HG02759 (cell line): ENCODE results near the gene PSG7.
"Not testable (repeated sequence)": the region's sequence is repeated elsewhere in the genome, so short reads cannot be mapped to it uniquely, and the experiment has no call there.

Experiments used
- ATAC-seq: cut with Tn5 transposase; IDR thresholded peaks from one replicate; pipeline ENCODE4 v1.9.1; 2021; ENCODE audit warnings: mild to moderate bottlenecking, moderate library complexity; ENCODE audit not compliant: unreplicated experiment

Gene PSG7

DNA sequence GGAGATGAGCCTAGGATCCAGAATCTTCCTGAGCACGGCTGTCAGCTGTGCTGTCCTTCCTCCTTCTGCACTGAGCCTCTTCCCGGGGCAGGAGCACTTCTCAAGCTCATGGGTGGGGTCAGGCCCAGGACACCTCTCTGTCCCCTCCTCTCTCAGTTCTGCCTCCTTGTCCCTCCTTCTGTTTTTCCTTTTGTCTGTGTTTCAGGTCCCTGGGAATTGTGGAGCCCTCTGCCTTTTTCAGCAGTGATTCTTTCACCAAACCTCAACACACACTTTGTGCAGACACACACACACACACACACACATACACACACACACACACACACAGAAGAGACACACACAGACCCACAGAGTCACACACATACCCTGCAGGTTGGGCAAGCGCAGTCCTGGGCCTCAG is at the start of gene PSG7:
Gene PSG7, minus strand, starts transcription at position 101 of the 400 bp plus-strand sequence. CDS start 131 bp downstream, outside the sequence.
- not testable (repeated sequence) for ATAC-seq

DNA sequence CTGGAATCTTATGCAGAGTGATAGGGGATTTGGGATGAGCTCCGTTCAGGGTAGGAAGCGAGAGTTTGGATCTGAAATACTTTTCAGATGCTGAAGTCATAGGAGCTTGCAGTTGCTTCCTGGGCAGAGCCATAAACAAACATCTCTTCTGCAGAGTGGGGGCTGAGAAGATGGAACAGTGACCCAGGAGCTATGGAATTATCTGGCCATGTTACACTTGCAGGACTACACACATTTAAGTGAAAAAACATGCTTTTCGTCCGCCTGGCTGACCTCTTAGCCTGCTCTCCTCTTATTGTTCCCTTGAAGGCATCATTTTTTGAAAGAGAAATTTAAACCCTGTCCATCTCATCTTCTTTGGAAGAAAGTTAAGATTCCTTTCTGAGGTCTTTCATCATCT is 48.6 kb upstream of the PSG7 start:
- no peak for ATAC-seq

DNA sequence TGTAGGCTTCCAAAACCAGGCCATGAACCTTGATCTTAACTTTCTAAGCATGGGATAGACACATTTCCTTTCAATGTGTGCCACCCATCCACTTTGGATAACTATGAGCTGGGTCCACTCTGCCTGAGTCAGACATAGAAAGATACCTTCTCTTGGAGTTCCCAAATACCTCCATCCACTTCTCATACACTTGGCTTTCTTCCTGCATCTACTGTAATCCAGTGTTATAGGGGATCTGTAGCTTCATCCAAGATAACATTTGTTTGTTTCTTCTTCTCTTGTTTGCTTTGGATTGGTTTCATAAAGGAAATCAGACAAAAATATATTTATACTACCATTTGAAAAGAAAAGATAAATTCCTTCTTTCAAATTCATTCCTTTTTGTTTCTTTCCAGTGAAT is 45.1 kb upstream of the PSG7 start:
- ATAC-seq = not testable (repeated sequence)

DNA sequence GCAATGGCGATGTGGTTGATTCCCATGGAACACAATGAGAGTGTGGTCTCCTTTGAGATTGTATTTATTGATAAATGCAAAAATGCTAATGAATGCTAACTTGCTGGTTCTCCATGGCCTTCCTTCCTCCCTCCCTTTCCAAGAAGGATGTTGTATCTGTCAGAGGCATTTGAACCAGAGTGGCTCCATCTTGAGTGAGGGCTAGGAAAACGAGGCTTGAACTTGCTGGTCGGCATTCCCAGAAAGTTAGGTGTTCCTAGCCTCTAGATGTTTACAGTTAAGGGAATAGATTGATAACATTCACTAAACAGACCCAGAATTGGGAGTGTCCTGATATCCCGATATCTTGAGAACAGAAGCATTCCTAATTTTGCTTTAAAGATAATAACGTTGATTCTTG is 34.4 kb upstream of the PSG7 start:
- not testable (repeated sequence) for ATAC-seq

GRCh38 chr19:42965176-42965575 is 28.2 kb upstream of the PSG7 start:
- ATAC-seq = no peak

DNA sequence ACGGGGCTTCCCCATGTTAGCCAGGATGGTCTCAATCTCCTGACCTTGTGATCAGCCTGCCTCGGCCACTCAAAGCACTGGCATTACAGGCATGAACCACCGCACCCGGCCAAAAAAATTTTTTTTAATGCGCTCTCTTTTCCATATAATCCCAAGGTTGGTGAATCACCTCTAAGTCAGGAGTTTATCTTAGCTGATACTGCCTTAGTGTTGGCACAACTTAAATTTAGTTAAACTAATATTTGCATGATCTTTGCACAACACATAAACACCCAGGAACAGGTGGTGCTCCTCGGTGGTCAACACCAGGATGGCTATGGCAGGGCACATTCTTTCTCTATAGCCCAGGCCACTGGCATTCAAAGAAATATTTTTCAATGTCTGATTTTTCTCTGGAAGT is 24.1 kb upstream of the PSG7 start:
- ATAC-seq = no peak

DNA sequence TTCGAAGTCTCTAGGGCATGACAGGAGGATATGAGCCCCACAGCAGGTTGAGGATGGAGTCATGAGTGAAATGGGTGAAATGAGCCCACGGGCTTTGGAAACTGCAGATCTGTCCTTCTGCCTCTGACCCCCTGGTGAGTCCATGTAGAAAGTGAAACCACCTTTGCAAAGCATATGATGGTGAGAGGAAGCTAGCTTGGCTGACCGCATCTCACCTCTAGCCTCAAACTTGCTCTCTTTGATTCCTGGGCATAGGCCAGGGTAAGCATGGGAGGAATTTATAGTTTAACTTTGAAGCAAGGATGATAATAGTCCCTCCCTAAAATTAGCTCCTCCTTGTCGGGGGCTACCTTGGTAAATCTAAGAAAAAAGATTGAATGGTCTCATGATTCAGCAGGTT is 15.1 kb upstream of the PSG7 start:
- ATAC-seq = not testable (repeated sequence)

- not testable (repeated sequence) for ATAC-seq
These were observed 14.5 kb upstream of the PSG7 start for GRCh38 chr19:42951476-42951875.

DNA sequence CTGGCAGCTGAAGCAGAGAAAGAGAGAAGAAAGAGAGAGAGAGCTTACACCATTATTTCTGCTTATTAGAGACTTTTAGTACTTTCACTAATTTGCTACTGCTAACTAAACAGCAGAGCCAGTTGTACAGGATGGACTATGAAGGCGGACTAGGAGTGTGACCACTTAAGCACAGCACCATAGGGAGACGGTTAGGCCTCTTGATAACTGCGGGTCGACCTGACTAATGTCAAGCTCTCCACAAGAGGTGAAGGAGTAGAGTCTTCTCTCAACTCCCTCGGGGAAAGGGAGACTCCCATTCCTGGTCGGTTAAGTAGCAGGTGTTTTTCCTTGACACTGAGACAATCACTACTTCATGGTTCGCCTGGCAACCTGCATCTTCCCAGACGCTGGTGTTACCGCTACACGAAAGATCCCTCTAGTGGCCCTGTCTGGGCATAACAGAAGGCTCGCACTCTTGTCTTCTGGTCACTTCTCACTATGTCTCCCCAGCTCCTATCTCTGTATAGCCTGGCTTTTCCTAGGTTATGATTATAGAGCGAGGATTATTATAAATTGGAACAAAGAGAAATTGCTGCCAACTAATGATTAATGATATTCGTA is 5.3 kb upstream of the PSG7 start:
- no peak for ATAC-seq

DNA sequence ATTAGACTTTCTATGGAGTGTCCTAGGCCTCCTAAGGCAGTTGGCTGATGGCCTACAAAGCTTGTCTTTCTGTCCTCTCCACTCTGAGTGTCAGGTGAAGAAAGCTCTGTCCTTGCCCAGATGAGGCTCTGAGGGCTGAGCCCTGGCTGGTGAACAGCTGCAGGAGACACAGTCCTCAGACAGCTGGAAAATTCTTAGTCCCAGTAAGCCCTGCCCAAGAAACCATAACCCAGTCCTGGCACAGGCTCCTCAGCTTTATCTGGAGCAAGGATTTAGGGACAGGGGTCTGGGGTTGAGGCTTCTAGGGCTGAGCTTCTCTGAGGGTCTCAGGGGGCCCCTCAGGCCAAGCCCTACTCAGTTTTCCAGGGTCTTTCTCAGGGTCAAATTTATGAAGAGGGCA is 2.3 kb downstream of the PSG7 start:
- not testable (repeated sequence) for ATAC-seq

DNA sequence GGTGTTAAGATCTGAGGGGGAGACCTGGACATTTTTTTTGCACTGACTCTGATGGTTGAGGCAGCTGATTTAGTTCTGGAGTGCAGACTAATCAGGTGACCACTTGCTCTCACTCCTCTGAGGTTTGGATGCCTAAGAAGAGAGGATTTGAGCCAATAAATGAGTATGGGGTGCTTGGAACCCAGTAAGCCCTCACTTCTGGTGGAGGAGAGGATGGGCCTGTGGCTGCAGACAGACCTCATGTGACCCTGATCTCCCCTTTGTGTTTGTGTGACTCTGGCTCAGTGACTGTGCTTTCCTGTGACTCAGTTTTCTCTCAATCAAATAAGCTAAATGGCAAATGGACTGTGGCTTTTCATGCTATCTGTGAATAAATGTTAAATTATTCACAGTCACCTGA is 2.8 kb downstream of the PSG7 start:
- ATAC-seq = not testable (repeated sequence)

GRCh38 chr19:42933412-42933811 is 3.6 kb downstream of the PSG7 start:
- ATAC-seq = not testable (repeated sequence)

GRCh38 chr19:42932485-42933101 is 4.4 kb downstream of the PSG7 start:
- ATAC-seq = not testable (repeated sequence)

DNA sequence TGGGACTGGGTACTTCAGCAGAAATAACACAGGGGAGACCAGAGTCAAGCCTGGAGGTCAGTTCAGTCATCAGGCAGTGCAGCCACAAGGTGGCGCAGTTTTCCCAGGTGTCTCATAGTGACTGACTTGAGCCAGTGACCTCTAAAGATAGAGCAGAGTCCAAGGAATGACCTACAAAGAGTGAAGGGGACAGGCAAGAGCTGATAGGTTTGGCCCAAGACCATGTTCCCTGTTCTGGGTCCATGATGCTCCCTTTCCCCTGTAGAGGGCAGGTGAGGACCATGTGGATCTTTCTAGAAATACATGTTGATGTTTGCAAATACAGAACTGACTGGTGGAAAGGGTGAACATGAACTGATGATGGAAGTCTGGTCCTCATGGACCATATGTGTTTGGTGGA is 6.8 kb downstream of the PSG7 start:
- ATAC-seq = not testable (repeated sequence)

- ATAC-seq = no peak
These were observed 8.1 kb downstream of the PSG7 start for GRCh38 chr19:42928896-42929295.

GRCh38 chr19:42926781-42927180 is 10.2 kb downstream of the PSG7 start:
- ATAC-seq = no peak

GRCh38 chr19:42923106-42923505 is 13.9 kb downstream of the PSG7 start:
- not testable (repeated sequence) for ATAC-seq

- not testable (repeated sequence) for ATAC-seq
These were observed 16.0 kb downstream of the PSG7 start for GRCh38 chr19:42920971-42921370.

- ATAC-seq = no peak
These were observed 17.3 kb downstream of the PSG7 start for GRCh38 chr19:42919757-42920079.

- not testable (repeated sequence) for ATAC-seq
These were observed 17.8 kb downstream of the PSG7 start for GRCh38 chr19:42919070-42919756.

DNA sequence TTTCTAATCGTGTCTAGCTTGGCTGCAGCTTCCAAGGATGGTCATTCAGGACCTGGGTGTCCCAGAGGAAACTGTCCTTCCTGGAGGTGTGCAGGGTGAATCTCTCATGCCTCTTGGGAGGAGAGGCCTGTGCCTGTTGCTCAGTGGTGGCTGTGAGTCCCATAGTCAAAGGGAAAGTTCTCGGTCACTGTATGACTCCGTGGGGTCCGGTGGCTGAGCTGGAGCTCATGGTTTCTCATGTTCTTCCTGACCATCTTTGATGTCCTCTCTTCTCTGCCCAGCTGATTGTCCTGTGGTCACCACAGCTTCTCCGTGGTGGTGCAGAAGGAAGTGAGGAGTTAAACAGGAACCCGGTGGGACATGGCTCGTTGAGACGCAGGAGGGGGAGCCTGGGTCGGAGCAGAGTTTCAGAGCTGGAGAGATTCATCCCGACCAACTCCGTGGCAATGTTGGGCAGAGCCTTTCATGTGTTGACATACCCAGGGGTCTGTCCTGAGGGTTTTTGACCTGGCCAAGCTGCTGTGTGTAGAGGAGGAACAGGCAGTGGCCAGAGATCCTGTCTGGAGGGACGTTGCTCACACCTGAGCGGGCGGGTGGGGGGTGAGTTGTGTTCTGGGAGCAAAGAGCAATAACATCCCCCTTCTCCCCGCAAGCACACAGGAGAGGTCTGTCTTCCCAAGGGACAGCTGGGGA is 18.5 kb downstream of the PSG7 start:
- not testable (repeated sequence) for ATAC-seq

- ATAC-seq = not testable (repeated sequence)
These were observed 19.4 kb downstream of the PSG7 start, which contains the start of gene PSG6 for GRCh38 chr19:42917634-42918033. Gene PSG6 (minus strand): TSS chr19:42917894. CDS start chr19:42917792, 102 bp downstream.
